HG03439 (cell line): ENCODE measurements around the gene EIF5.
A peak's percentile ranks its signal among the peaks of the same experiment; 100 is the strongest.

Experiments
- ATAC-seq: cut with Tn5 transposase; IDR thresholded peaks from one replicate; pipeline ENCODE4 v1.9.1; 2021; ENCODE audit warnings: mild to moderate bottlenecking, moderate library complexity; ENCODE audit not compliant: unreplicated experiment

EIF5 gene

DNA sequence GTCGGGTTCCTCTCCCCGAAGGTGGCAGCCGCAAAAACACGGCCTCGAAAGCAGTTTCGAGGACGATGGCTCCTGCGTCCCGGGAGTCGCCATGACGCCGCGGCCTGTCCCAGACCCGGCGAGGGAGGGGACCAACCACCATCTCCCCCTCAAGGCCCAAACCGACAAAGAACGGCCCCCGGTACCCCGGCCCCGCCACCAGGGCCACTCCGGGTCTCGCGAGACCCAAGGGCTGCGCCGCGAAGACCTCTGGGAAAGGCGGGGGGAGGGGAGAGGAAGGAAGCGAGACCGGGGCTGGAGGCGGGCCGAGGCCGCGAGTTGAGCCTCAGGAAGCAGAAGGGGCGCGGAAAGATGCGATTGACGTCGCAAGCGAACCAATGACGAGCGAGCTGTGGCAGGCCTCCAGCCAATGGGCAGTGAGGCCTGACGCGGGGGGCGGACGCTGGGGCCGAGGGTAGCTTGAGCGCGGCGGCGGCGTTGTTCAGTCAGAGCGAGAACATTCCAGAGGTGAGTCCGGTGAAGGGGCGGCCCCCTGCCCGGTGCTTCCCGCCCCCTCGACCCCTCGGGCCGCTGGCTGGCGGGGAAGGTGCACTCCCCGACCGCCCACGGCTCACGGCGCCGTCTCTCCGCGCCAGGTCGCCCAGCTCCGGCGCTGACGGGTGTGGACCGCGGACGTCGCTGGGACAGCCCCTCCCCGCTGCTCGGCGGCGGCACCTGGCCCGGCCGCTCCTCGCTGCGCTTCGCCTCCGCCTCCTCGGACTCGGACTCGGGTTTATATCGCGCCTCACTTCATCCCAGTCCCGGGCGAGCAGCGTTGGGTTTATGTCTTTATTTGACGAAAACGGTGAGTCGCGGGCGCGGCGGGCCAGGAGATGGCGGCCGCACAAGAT lies at the start of gene EIF5:
Gene EIF5 (plus strand): TSS at position 484 of the 890 bp plus-strand sequence. CDS start 1,624 bp downstream, outside the sequence.
- peak; percentile 90 for ATAC-seq

DNA sequence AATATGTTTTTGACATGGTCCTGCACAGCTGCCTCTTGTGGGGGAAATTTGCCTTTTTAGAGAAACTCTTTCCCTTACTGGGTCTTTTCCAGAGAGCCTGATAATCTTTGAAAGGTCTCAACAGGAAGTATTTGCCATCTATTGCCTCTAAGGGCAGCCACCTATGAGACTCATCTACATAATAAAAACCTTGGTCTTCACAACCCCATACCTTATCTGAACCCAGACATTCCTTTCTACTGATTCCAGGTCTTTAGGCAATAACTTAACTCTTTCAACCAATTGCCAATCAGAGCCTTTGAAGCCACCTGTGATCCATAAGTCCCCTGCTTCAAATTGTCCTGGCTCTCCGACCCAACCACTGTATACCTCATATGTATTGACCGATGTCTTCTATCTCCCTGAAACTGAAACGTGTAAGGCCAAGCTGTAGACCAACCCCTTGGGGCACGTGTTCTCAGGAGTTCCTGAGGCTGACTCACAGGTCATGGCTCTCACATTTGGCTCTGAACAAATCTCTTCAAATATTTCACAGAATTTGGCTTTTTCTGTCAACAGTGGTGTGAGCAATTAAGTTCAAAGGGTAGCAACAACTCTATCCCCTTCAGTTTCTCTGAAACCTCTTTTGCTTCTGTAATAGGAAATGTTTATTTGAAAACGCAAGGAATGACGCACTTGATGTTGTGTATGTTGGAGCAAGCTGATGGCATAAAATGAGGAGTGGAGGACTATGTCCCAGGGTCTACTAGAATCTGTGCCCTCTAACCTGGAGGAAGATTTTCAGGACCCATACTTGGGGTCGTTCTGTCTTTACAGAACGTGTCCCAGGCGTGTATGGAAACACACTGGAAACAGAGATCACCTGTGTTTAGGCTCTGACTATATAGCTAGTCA lies 49.2 kb upstream of the EIF5 start:
- no peak for ATAC-seq

DNA sequence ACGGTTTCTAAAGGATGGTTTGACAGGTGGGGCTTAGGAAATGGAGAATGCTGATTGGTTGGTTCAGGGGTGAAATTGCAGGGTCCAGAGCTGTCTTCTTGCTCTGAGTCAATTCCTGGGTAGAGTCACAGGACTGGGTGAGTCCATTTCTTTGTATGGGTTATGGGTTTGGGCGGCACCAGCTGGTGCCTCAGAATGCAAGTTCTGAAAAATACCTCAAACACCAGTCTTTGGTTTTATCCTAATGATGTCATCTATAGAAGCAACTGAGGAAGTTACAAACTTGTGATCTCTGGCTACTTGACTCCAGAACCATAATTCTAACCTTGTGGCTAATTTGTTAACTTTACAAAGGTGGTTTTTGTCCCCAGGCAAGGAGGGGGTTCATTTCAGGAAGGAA lies 47.6 kb upstream of the EIF5 start:
- ATAC-seq, result no peak

DNA sequence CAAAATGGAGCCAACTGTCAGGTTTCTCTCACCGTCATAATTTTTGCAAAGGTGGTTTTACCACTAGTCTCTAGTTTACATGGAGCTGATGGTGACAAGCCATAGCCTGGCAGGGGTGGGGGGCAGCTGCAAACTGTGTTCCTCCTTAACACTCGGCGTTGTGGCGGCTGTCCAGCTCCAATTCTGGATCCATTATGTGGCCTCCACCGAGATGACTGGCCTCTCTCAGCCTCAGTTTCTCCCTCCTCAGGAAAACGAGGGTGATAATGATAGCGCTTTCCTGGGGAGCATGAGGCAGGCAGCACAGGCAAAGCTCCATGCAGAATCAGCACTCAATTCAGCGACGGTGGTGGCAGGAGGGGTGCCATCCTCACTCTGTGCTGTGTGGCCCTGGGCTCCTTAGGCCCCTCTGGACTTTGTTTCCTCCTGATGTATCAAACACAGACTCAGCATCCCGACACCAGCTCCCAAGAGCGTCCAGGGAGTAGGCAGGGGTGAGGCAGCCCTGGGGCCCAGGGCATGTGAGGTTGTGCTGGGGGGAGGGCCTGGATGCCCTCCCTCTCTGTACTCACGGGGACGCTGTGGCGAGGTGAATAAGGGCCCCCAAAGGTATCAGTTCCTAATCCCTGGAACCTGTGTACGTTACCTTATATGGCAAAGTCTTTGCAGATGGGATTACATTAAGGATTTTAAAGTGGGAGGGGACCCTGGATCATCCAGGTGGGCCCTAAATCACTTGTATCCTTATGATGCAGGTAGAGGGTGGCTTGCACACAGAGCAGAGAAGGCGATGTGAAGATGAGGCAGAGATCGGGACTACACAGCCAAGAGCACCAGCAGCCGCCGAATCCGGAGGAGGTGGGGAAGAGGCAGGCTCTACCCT lies 46.8 kb upstream of the EIF5 start:
- no peak for ATAC-seq

DNA sequence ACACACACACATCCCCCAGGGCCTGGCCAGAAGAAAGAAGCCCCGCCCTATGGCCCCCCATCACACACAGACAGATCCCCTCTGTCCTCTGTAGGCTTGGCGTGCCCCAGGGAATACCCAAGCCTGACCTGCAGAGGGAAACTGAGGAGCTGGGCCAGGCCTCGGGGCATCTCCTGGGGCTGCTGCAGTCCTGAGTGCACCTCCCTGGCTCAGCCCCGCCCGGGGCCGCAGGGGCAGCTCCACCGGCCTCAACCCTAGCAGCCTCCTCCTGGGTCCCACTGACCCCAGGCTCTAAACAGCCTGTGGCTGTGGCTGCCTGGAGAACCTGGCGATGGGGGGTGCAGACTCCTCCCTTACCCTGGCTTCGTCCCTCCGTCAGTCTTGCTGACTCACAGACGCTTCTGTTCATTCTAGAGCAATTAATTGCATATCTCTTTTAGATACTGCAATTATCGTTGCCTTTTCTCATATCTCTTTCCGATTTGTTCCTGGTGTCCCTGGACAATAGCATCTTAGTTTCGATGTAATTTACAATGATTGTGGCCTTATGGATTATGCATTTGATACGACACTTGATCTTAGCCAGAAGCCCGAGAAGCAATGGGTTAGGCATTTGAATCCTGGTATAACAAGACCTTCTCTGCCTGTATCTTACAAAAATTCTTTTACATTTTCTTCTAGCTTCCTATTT lies 45.8 kb upstream of the EIF5 start:
- no peak for ATAC-seq

DNA sequence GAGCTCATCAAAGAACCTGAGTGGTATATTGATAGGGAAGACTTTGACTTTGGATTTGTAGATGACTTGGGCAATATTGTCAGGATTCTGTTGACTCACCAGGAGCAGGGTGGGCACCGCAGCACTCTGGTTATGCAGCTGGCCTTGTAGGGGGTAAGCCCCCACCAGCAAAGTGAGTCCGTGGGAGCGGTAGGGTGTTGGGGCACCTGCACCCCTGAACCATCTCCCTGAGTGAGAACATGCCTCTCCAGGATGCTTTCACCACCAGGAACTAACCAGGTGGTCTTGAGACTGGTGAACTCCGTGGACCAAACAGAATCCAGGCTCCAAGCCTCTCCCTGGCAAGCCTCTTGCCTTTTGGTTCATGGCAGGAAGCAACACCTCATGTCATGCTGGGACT lies 44.0 kb upstream of the EIF5 start:
- ATAC-seq, result no peak

DNA sequence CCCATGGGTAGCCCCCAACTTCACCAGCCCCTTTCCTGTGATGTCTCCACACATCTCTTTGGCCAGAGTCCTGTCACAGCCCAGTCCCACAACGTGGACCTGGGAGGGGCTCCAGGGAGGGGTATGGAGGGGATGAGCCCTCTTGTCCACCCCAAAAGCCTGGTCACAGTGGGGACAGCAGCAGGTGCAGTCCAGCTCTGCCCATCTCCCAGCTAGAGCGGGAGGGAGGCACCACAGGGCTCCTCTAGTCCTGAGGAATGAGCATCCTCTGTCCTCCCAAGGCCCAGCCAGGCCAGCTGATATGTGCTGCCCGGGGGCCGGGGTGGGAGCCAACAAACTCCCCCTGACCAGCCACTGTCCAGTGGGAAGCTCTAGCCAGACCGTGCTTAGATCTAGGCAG lies 43.5 kb upstream of the EIF5 start:
- no peak for ATAC-seq

DNA sequence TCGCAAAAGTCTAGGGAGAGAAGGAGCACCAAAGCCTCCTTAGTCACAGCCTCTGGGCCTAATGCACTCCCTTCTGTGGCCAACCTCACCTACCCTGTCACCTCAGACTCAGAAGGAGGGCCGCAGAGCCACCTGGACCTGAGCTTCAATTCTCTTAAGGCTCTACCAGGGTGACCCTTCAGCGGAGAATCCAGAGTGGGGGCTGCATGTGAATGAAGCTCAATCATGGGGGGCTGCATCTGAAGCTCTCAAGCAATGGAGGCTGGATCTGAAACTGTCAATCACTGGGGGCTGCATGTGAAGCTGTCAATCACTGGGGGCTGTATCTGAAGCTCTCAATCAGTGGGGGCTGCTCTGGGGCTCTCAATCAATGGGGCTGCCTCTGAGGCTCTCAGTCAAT lies 43.1 kb upstream of the EIF5 start:
- ATAC-seq, result no peak

DNA sequence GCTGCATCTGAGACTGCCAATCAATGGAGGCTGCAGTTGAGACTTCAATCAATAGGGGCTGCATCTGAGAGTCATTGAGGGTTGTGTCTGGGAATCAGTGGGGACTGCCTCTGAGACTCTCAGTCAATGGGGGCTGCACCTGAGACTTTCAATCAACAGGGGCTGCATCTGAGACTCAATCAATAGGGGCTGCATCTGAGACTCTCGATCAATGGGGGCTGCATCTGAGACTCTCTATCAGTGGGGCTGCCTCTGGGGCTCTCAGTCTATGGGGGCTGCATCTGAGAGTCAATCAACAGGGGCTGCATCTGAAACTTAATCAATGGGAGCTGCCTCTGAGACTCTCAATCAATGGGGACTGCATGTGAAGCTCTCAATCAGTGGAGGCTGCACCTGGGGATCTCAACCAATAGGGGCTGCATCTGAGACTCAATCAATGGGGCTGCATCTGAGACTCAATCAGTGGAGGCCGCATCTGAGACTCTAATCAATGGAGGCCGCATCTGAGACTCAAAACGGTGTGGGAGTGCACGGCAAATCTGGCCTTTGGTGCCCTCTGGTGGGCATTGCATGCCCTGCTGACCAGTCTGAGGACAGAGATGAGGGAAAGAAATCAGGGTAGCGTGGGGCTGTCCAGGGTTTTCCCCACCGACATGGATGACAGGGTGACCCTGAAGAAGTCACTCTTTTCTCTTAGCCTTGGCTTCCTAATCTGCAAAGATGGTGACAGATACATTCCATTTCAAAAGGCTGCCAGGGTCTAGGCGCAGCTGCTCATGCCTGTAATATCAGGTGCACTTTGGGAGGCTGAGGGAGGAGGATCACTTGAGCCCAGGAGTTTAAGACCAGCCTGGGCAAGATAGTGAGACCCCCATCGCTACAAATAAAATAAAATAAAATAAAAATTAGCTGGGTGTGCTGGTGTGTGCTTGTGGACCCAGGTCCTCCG lies 41.3 kb upstream of the EIF5 start:
- ATAC-seq, result peak; percentile 84

DNA sequence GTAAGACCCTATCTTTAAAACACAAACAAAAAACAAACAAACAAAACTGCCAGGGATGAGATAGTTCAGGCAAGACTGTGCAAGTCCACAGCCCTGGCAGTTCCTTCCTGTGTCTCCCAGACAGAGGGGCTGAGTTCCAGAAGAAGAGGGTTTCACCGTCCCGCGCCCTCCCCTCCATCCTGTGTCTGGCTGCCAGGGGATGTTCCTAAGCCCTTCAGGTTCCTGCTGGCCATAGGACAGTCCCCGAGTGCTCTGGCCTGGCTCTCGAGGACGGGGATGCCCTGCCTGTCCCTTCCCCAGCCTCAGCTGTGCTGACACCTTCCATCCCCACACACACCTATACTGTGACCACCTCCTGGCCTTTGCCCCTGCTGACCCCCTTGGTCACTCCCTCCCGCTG lies 40.6 kb upstream of the EIF5 start:
- no peak for ATAC-seq

DNA sequence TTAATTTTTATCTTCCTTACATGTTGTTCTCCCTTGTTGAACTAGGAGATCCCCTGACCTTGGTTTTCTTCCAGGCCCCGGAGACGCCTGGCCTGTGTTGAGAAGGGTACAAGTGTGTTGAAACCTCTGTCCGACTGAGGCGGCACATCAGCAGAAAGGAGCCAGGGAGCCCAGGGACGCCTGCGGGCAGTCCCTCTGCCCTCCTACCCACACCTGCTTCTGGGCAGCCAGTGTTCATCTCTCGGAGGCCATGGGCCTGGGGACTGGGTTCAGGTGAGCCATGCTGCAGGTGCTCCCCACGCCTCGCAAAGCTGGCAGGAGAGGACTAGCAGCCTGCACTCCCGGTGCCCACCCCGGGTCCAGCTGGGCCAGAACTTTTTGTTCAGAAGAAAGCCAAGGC lies 39.9 kb upstream of the EIF5 start:
- ATAC-seq, result no peak

DNA sequence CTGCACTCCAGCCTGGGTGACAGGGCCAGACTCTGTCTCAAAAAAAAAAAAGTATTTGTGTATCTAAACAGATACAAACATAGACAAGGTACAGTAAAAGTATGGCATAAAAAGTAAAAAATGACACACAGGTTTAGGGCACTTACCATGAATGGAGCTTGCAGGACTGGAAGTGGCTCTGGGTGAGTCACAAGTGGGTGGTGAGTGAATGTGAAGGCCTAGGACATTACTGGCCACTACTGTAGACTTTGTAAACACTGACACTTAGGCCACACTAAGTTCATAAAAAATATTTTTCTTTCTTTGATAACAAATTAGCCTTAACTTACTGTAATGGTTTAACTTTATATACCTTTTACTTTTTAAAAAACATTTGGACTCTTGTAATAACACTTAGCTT lies 38.0 kb upstream of the EIF5 start:
- ATAC-seq, result no peak

DNA sequence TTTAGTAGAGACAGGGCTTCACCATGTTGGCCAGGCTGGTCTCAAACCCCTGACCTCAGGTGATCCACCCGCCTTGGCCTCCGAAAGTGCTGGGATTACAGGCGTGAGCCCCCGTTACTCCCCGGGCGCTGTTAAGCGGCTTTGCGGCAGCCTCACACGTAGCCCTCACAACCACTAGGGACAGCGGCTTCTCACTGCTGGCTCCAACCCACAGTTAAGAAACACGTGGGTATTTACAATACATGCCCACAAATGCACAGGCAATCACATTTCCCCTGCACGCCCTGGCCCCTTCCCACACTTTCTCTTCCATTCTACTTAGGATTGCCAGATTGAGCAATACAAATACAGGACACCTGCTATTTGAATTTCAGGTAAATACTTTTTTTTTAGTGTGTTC lies 37.0 kb upstream of the EIF5 start:
- no peak for ATAC-seq

DNA sequence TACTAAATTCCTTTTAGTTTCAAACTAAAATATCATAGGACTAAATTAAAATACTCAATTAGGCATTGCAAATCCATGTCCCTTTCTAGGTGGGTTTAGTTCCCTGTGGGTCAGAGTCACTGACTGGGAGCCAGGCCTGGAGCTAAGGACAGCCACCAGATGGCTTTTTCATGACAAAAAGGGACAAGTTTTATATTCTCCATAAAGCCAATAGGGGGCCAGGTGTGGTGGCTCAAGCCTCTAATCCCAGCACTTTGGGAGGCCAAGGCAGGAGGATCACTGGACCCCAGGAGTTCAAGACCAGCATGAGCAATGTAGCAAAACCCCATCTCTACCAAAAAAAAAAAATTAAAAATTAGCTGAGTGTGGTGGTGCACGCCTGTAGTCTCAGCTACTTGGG lies 35.4 kb upstream of the EIF5 start:
- ATAC-seq, result no peak

DNA sequence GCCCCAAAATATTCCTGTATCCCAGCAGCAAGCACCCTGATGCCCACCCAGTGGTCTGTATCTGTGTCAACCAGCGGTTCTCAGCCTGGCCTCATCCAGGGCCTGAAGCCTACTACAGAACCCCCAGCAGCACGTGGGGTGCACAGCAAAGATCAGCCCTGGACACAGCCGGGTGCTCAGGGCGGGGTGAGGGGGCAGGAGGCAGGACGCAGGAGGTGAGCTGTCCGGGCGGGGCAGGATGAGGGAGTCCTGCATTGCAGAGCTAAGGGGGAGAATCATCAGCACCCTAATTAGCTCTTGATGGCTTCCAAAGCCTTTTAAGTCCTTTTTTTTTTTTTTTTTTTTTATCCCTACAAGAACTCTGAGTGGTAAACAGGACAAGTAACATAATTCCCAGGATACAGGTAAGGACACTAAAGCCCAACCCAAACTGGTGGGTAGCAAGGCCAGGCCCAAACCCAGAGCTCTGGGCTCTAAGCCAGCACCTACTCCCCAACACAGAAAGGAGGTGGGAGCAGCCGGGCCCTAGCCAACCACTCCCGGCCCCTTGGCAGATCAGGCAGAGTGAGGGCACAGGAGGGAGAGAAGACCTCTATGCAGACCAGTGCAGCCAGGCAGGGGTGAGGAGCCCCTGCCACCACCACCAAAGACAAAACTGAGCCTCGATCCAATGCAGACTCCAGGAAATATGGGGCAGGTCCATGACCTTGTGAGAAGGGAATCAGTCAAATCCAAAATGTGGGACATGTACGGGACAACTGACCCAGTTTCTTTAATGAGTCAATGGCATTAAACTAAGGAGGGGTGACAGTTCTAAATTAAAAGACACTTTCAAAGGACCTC lies 32.3 kb upstream of the EIF5 start:
- ATAC-seq, result no peak

DNA sequence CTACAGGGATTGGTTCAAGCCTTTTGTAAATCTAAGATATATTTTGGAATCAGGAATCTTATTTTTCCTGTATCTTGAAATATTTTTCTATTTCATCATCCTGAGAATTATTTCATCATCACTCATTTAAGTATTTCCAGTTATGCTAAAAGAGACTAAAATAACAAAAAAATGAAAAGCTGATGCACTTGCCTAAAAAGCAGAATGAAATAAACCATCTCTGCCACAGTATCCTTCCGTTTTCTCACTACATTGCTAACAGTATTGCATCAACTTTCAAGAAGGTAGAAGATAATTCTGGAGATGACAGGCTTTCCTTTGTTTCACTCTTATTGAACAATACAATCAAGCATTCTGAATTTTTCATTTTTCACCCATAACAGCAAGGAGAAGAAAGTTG lies 31.1 kb upstream of the EIF5 start:
- no peak for ATAC-seq

DNA sequence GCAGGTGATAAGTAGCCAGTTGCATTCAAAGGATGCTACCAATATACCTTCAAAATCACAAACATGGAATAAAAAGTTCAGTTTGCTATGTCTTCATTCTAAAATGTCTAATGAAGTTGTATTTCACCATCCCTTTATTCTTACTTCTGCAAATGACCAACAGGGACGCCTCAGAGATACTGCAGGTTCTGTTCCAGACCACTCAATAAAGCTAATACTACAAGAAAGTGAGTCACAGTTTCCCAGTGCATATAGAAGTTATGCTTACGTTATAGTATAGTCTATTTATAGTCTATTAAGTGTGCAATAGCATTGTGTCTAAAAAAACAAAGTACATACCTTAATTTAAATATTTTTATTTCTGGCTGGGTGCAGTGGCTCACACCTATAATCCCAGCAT lies 29.3 kb upstream of the EIF5 start:
- no peak for ATAC-seq
